HL-60 (cell line): ENCODE measurements around the gene LRRC8D.
A peak's percentile ranks its signal among the peaks of the same experiment; 100 is the strongest.

ENCODE experiments used
- DNase-seq, 2 experiments: peaks; one replicate each; pipeline ENCODE4 v3.0.0-alpha.2; 2010 to 2020; ENCODE audit warnings: low read depth in 1 of 2, low spot score in 1 of 2
- H3K27ac ChIP-seq: fragments of 250-450 bp; sonication (Bioruptor Pico); replicated peaks from 2 replicates; pipeline ENCODE4 v1.5.1; 2020; ENCODE audit warnings: mild to moderate bottlenecking, moderate library complexity
- H3K27me3 ChIP-seq: fragments of 250-450 bp; sonication (Bioruptor Pico); 2 replicates; pipeline ENCODE4 v1.5.1; 2021; ENCODE audit warnings: mild to moderate bottlenecking, moderate library complexity; ENCODE audit not compliant: insufficient read depth, poor library complexity, severe bottlenecking
- H3K4me3 ChIP-seq: replicated peaks from 2 replicates; pipeline ENCODE4 v1.5.1; 2011; ENCODE audit warnings: mild to moderate bottlenecking, control low read depth, low read length; ENCODE audit not compliant: insufficient read depth
- CTCF ChIP-seq: IDR thresholded peaks from one replicate; pipeline ENCODE4 v1.5.1; 2011; ENCODE audit warnings: low read length, control low read depth, inconsistent platforms; ENCODE audit not compliant: insufficient read depth
- GABPA ChIP-seq: IDR thresholded peaks from 2 replicates; pipeline ENCODE4 v1.6.1; 2012; ENCODE audit warnings: low read depth
- POLR2AphosphoS5 ChIP-seq: IDR thresholded peaks from 2 replicates; pipeline ENCODE4 v1.6.1; 2012; ENCODE audit warnings: low read depth
- REST ChIP-seq: IDR thresholded peaks from 2 replicates; pipeline ENCODE4 v1.6.1; 2012; ENCODE audit warnings: low read depth; ENCODE audit not compliant: insufficient replicate concordance
- SPI1 ChIP-seq: IDR thresholded peaks from 2 replicates; pipeline ENCODE4 v1.6.1; 2012; ENCODE audit warnings: low read depth, mild to moderate bottlenecking, borderline replicate concordance

The LRRC8D gene

GRCh38 chr1:89823679-89824292 is 3.0 kb downstream of the LRRC8D start:
- TF ChIP-seq POLR2AphosphoS5 (no peak), SPI1 (no peak), GABPA (no peak), REST (no peak), CTCF (no peak)
- DNase-seq, result no peak
- Histone ChIP-seq H3K27me3 (no peaks in the 10 kb centered on the region), H3K27ac (peak overlapping the region; percentile 91), H3K4me3 (peak overlapping the region; percentile 80)

- no peaks in the 10 kb centered on the region for H3K27me3 ChIP-seq
- TF ChIP-seq CTCF, result no peak
- H3K27ac ChIP-seq, result no peak overlapping the region
- no peak overlapping the region for H3K4me3 ChIP-seq
- DNase-seq, result no peak
Measured at GRCh38 chr1:89826594-89826993, 5.8 kb downstream of the LRRC8D start.

GRCh38 chr1:89827330-89827729 is 6.5 kb downstream of the LRRC8D start:
- Histone ChIP-seq H3K4me3 (no peak overlapping the region), H3K27ac (no peak overlapping the region), H3K27me3 (no peaks in the 10 kb centered on the region)
- no peak for TF ChIP-seq CTCF
- DNase-seq, result no peak

- no peak for DNase-seq
- no peak overlapping the region for H3K27ac ChIP-seq
- no peak overlapping the region for H3K4me3 ChIP-seq
- H3K27me3 ChIP-seq, result no peaks in the 10 kb centered on the region
- TF ChIP-seq SPI1 (no peak), GABPA (no peak), POLR2AphosphoS5 (no peak), REST (no peak), CTCF (no peak)
Measured at GRCh38 chr1:89827902-89828301, 7.1 kb downstream of the LRRC8D start.
